ENCODE measurements around the gene DIP2B.

DIP2B gene

DNA sequence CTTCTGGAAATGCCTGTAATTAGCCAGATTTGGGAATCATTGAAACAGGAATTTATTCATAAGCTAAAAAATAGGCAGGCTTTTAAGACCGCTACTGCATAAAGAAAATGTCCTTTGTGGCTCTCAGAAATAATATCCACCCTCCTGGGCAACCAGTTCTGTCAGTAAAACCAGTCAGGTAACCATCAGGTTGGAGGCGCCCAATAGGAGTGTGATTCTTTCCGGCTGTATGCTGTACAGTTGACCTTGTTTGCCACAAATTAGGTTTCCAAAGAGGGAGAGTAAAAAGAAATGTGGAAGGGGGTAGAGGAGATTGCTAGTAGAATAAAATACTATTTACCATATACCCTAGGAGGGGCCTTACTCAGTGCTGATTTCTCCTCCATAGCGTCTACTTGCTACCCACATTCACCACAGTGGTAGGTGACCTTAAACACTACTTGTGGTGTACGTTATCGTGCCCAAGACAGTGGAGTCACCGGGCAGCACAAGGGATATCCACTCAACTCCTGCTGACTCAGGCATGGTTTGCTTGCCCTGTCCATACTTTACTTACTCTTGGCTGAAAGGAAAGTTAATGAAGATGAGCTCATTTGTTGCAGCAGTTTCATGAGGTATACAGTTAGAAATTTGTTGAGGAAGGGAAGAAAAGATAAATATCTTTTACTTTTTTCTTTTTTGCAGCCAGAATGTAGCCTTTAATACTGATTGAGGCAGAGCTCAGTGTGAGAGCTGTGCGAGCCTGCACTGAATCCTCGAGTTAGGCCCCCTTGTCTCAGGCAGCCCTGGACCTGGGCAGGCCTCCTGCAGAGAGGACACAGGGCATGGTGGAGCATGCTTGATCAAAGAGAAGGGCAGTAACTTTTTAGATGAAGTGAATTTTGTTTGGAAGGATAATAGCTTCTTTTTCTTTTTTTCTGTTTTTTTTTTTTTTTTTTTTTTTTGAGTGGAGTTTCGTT is 76.7 kb downstream of the DIP2B start:
- no peak for DNase-seq

- DNase-seq = no peak
Observed at GRCh38 chr12:50584135-50584534, 79.3 kb downstream of the DIP2B start.

DNA sequence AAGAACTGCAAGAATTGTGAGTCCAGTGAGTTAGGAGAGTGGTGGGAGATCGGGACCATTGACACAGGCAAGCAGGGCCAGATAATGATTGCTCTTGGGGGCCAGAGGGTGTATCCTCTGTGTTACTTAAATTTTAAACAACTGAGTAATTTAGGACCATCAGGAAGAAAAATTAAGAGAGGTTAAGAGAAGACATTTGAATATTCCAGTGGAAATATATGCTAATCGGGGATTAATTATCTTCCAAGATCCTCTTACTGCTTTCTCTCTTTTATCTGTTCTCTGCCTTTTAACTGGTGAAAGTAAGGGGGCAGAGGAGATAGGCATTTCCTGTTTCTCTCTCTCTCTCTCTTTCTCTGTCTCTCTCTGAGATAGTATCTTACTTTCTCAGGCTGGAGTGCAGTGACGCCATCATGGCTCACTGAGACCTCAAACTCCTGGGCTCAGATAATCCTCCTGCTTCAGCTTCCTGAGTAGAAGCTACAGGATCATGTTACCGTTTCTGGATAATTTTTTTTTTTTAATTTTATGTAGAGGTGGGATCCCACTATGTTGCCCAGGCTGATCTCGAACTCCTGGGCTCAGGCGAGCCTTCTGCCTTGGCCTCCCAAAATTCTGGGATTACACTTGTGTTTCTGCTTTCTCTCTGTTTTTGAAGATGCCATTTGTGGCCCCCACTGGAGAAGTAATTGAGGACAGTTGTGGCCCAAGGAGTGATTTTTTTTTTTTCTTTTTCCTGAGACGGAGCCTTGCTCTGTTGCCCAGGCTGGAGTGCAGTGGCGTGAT is 85.1 kb downstream of the DIP2B start:
- DNase-seq = peak in 1 of 2 experiments; percentile 15

- DNase-seq = peak in 1 of 2 experiments; percentile 18
Observed at GRCh38 chr12:50590869-50591268, 86.1 kb downstream of the DIP2B start.

GRCh38 chr12:50595667-50596066 is 90.9 kb downstream of the DIP2B start:
- no peak for DNase-seq

- no peak for DNase-seq
Observed at GRCh38 chr12:50597200-50598195, 92.7 kb downstream of the DIP2B start.

GRCh38 chr12:50598321-50598862 is 93.6 kb downstream of the DIP2B start:
- no peak for DNase-seq

- no peak for DNase-seq
Observed at GRCh38 chr12:50599366-50600095, 94.7 kb downstream of the DIP2B start.

DNA sequence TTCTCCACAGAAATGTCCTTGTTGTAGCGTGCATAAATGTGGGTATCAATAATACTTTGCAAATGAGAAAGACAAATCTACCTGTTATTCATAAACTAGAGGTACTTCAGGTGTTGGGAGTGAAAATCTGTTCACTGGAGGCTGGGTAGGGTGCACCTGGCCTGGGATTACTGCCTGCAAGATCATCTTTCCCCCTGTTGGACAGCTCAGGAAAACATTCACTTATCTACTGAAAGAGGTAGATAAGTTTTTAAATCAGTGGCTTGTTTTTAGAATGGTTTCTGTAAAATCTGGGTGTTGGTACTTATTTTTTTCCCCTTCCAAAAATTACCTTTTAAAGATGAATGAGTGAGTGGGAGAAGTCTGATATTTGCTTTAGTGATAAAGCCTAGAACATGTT is 95.6 kb downstream of the DIP2B start:
- no peak for DNase-seq

DNA sequence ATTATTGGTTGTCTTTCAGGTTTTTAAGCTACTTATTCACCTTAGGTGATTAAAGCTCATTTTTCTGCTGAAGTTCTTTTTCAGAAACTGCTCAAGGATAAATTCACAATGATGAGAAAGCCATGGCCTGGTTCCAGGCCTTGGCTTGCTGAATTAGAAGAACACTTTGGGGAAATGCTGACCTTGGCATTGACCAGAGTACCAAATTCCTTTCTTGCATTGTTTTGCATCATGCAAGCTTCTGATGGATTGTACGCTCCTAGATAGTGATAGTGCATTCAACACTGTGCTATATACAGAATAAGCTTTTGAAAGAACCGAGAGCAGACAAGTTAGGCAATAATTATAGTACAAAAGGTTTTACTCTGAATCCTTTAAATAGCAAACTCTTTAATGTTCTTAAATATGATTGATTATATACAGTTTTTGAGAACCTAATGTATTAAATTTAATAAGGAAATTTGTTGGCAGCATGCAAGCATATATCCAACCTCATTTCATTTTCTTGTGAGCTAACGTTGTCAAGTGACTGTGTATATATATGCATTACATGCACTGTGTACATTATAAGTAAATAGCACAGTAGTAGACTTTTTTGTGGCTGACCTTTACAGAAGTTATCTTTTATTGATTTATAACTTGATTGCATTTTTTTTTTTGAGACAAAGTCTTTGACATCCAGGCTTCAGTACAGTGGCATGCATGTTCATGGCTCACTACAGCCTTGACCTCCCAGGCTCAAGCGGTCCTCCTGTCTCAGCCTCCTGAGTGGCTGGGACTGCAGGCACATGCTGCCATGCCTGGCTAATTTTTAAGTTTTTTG is 99.2 kb downstream of the DIP2B start:
- DNase-seq = no peak

- no peak for DNase-seq
Observed at GRCh38 chr12:50604640-50604920, 99.8 kb downstream of the DIP2B start.

- DNase-seq = no peak
Observed at GRCh38 chr12:50606675-50607375, 102.0 kb downstream of the DIP2B start.

DNA sequence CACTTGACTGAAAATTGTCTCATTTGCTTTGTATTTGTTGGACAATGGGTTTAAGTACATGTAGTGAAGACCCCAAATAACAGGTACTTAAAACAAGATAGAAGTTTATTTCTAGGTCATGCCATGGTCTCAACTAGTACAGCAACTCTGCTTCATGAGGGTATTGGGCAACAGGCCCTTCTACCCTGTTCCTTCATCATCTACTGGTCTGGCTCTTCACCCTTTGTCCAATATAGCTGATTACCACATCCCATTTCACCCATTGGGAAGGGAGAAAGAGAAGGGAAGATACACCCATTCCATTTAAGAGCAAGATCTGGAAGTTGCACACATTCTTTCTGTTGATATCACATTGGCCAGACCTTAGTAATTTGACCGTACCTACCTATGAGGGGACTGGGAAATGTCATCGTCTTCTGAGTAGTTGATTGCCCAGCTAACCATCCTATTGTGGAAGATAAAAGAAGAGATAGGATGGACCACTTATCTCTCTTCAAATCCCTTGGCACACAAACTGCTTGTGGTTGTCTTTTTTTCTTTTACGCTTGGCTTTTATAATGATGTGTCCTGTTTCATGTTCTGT is 104.6 kb downstream of the DIP2B start:
- no peak for DNase-seq

- DNase-seq = no peak
Observed at GRCh38 chr12:50610171-50610570, 105.4 kb downstream of the DIP2B start.

- no peak for DNase-seq
Observed at GRCh38 chr12:50611021-50611744, 106.4 kb downstream of the DIP2B start.

GRCh38 chr12:50612882-50613281 is 108.1 kb downstream of the DIP2B start:
- peak in 1 of 2 experiments; percentile 26 for DNase-seq

DNA sequence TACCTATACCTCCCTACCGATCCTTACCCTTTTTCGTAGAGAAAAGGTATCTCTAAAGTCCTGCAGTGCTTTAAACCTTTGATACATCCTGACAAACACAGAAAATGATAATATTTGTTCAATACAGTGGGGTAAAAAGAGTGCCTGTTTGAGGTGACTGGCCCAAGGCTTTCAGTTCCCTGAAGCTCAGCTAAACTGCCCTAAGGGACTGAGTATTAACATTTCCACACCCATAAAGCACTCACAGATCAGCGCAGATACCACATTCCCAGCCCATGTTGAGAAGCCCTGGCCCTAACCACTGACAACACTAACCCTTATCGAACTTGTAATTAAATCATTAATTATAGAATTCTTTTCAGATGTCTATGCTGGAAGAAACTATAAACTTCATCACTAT is 108.7 kb downstream of the DIP2B start:
- no peak for DNase-seq

- no peak for DNase-seq
Observed at GRCh38 chr12:50614167-50614759, 109.5 kb downstream of the DIP2B start.
